SH-SY5Y (cell line): Measurements from ENCODE around the gene THRB.

Experiments
- GATA2 ChIP-seq: IDR thresholded peaks from 2 replicates; pipeline ENCODE4 v1.6.1; 2011; ENCODE audit warnings: mild to moderate bottlenecking, low read depth, low read length
- GATA3 ChIP-seq: IDR thresholded peaks from 2 replicates; pipeline ENCODE4 v1.6.1; 2011; ENCODE audit warnings: low read depth, mild to moderate bottlenecking, low read length, moderate library complexity

DNA sequence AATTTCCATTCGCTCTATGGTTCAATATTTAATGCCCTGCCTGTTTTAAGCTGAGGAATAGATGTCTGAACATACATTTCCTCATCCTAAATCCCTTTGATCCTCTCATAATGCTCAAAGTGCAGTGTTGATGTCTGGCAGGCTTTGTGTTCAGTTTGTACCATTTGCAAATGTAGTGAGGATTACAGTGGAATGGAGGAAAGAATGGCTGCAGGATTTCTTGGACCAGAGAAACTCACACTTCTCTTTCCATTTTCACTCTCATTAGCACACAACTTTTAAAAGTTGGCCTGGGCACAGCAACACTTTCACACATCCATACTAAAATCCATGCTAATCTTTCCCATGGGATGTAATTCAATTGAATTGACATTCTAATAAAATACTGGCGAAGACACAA is 28.6 kb upstream of the THRB start:
- TF ChIP-seq GATA2, result no peak
- TF ChIP-seq GATA3, result no peak
